CD4-positive, alpha-beta T cell (primary cell): Measurements from ENCODE around the gene POM121C. TPM values are rescaled to one million over a fixed set of nuclear protein-coding genes. Genes with fewer than 3 reads are reported as not detected.
"Not testable (repeated sequence)": the region's sequence is repeated elsewhere in the genome, so short reads cannot be mapped to it uniquely, and the experiment has no call there.

ENCODE experiments used
- ATAC-seq: fragments of 200-7000 bp; cut with Tn5 transposase; one replicate; pipeline ENCODE4 v1.10.0; 2022; ENCODE audit warnings: mild to moderate bottlenecking; ENCODE audit not compliant: poor library complexity
- CTCF ChIA-PET: fragments of 350-600 bp; sonication (Branson Sonifier 250); formaldehyde crosslinking; loops from one replicate; lab custom pipeline; 2021; ENCODE audit warnings: antibody characterized with exemption, inconsistent platforms; lab: Charles Lee
- POLR2A ChIA-PET: fragments of 350-600 bp; sonication (Branson Sonifier 250); formaldehyde crosslinking; loops from one replicate; lab custom pipeline; 2021; ENCODE audit warnings: antibody characterized with exemption, inconsistent platforms; lab: Charles Lee
- DNase-seq, 14 experiments: peaks; one replicate each; pipeline ENCODE4 v3.0.0-alpha.2; 2013 to 2020; ENCODE audit warnings: mixed read lengths in 2 of 14
- H3K27ac ChIP-seq, 2 donors: one replicate each; pipeline versions ENCODE4 v1.5.1 to v1.7.0; 2013; ENCODE audit warnings: low read length in 2 of 2, low read depth in 1 of 2, mild to moderate bottlenecking in 1 of 2
- H3K27me3 ChIP-seq, 2 experiments: 1 replicate in 1 of 2; 2 replicates in 1 of 2; pipeline versions ENCODE4 v1.6.1 to v1.7.0; 2013; ENCODE audit warnings: low read length in 2 of 2, control low read depth in 1 of 2, mild to moderate bottlenecking in 1 of 2, moderate library complexity in 1 of 2; ENCODE audit not compliant: insufficient read depth in 2 of 2, control insufficient read depth in 1 of 2
- H3K36me3 ChIP-seq: one replicate; pipeline ENCODE4 v1.6.1; 2013; ENCODE audit warnings: low read length, control low read depth; ENCODE audit not compliant: insufficient read depth
- H3K4me1 ChIP-seq: one replicate; pipeline ENCODE4 v1.6.1; 2013; ENCODE audit warnings: low read length, control low read depth; ENCODE audit not compliant: insufficient read depth
- H3K4me3 ChIP-seq: one replicate; pipeline ENCODE4 v1.5.1; 2013; ENCODE audit warnings: mild to moderate bottlenecking, low read length, moderate library complexity
- H3K9me3 ChIP-seq, 2 experiments: 1 replicate in 1 of 2; 2 replicates in 1 of 2; pipeline versions ENCODE4 v1.6.1 to v1.7.0; 2013; ENCODE audit warnings: low read length in 2 of 2, mild to moderate bottlenecking in 2 of 2, control low read depth in 1 of 2, moderate library complexity in 1 of 2; ENCODE audit not compliant: control insufficient read depth in 1 of 2, insufficient read depth in 1 of 2
- H3K27ac Mint-ChIP-seq: one replicate; pipeline ENCODE4 v1.8.0; 2020; ENCODE audit warnings: mixed read lengths
- H3K27me3 Mint-ChIP-seq: one replicate; pipeline ENCODE4 v1.8.0; 2021; ENCODE audit warnings: mixed read lengths
- H3K36me3 Mint-ChIP-seq: one replicate; pipeline ENCODE4 v1.8.0; 2021; ENCODE audit warnings: low read depth, mixed read lengths
- H3K4me1 Mint-ChIP-seq: one replicate; pipeline ENCODE4 v1.8.0; 2021; ENCODE audit warnings: low read depth, mixed read lengths
- H3K4me3 Mint-ChIP-seq: one replicate; pipeline ENCODE4 v1.8.0; 2020; ENCODE audit warnings: mild to moderate bottlenecking, mixed read lengths
- H3K9me3 Mint-ChIP-seq: one replicate; pipeline ENCODE4 v1.8.0; 2020; ENCODE audit warnings: mixed read lengths
- CTCF ChIP-seq: fragments of 200-600 bp; IDR thresholded peaks from one replicate; pipeline ENCODE4 v1.8.0; 2022; ENCODE audit warnings: antibody characterized with exemption, mild to moderate bottlenecking
- intact Hi-C, 2 experiments: fragments of 100-400 bp; cut with DNase I in 1 of 2; cut with micrococcal nuclease in 1 of 2; formaldehyde crosslinking; loops; one replicate each; pipeline versions ENCODE4 v1.15.1 to v1.9.0; 2023 to 2025; cut with DNase I, micrococcal nuclease
- total RNA-seq, 174 experiments: library from RNA in 2 of 174; stranded (reverse) in 2 of 174; gene quantifications; one replicate each; pipeline ENCODE4 v1.2.3 and lab custom pipeline; 2021 to 2026

The POM121C gene
- total RNA-seq, 2 experiments from 2014 or later = 97.6 to 99.5 TPM

DNA sequence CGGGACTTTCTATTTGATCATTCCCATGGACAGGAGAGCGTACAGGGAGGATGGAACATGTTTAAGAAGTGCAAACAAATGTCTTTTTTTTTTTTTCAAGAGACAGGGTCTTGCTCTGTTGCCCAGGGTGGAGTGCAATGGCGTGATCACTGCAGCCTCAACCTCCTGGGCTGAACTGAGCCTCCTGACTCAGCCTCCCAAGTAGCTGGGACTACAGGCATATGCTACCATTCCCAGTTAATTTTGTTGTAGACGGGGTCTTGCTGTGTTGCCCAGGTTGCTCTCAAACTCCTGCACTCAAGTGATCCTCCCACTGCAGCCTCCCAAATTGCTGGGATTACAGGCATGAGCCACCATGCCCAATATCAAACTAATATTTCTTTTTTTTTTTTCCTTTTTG lies 46.5 kb upstream of the POM121C start:
- intact Hi-C loops = no loop called here
- ChIA-PET POLR2A (no interaction called here), CTCF (no interaction called here)
- H3K27me3 Mint-ChIP-seq = no peaks in the 10 kb centered on the region
- no peaks in the 10 kb centered on the region for H3K9me3 Mint-ChIP-seq
- DNase-seq (no peak), ATAC-seq (no peak)
- peaks cover 8% of the 10 kb centered on the region for H3K36me3 Mint-ChIP-seq
- Histone ChIP-seq H3K27me3 (no peaks in the 10 kb centered on the region), H3K27ac (no peak overlapping the region), H3K4me1 (peaks cover 7% of the 10 kb centered on the region), H3K9me3 (no peaks in the 10 kb centered on the region), H3K36me3 (peaks cover 4% of the 10 kb centered on the region), H3K4me3 (no peak overlapping the region)
- no peak overlapping the region for H3K4me3 Mint-ChIP-seq
- peaks cover 7% of the 10 kb centered on the region for H3K4me1 Mint-ChIP-seq
- no peak overlapping the region for H3K27ac Mint-ChIP-seq
- no peak for TF ChIP-seq CTCF

DNA sequence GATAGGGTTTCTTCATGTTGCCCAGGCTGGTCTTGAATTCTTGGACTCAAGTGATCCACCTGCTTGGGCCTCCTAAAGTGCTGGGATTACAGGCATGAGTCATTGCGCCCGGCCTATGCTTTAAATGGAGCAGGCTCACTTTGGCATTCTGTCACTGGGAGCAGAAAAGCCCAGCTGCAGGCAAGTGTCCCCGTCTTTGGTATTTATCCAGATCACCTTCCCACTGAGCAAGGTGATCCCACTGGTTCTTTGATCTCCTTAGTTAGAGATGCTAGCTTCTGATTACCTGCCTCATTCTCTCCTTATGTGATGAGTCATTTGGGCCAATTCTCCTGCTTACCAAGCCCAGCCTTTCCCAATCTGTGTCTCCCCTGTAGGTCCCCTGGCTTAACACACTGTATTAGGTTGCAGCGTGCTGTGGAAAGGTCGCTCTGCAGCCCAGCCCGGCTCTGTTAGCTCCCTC lies 45.3 kb upstream of the POM121C start:
- ChIA-PET POLR2A (no interaction called here), CTCF (interaction anchor here (0.8 kb wide), 1 partner anchor 8 kb away, joined by 3 read pairs; no protein-coding TSS in a partner anchor)
- Mint-ChIP-seq H3K27me3 (no peaks in the 10 kb centered on the region), H3K9me3 (no peaks in the 10 kb centered on the region), H3K4me1 (peaks cover 18% of the 10 kb centered on the region), H3K27ac (no peak overlapping the region), H3K36me3 (peaks cover 17% of the 10 kb centered on the region), H3K4me3 (peak overlapping the region; percentile 50)
- H3K4me3 ChIP-seq = no peak overlapping the region
- no peak overlapping the region for H3K27ac ChIP-seq
- no peak for DNase-seq
- H3K4me1 ChIP-seq = peaks cover 19% of the 10 kb centered on the region
- ATAC-seq = no peak
- no peaks in the 10 kb centered on the region for H3K27me3 ChIP-seq
- intact Hi-C loops = no loop called here
- no peaks in the 10 kb centered on the region for H3K9me3 ChIP-seq
- no peaks in the 10 kb centered on the region for H3K36me3 ChIP-seq
- TF ChIP-seq CTCF = no peak

- H3K9me3 Mint-ChIP-seq, H3K27me3 ChIP-seq, CTCF ChIA-PET, ATAC-seq, H3K27me3 Mint-ChIP-seq, POLR2A ChIA-PET, H3K9me3 ChIP-seq, H3K27ac ChIP-seq: not testable (repeated sequence)
- Mint-ChIP-seq H3K27ac (peak overlapping the region; percentile 88), H3K36me3 (peaks cover 49% of the 10 kb centered on the region), H3K4me1 (peaks cover 43% of the 10 kb centered on the region), H3K4me3 (peak overlapping the region; percentile 96)
- Histone ChIP-seq H3K4me3 (peak overlapping the region; percentile 69), H3K36me3 (peaks cover 19% of the 10 kb centered on the region), H3K4me1 (peaks cover 27% of the 10 kb centered on the region)
- intact Hi-C loops = loop anchor here (5.0 to 10.0 kb wide), 3 partner anchors 210 to 498 kb away; partner anchors contain the start of gene HIP1 (in 1 of the 2)
- DNase-seq = peak in 3 of 14 experiments; percentile 3 to 44 (median 15)
Measured at GRCh38 chr7:75527224-75527722, 41.2 kb upstream of the POM121C start.

DNA sequence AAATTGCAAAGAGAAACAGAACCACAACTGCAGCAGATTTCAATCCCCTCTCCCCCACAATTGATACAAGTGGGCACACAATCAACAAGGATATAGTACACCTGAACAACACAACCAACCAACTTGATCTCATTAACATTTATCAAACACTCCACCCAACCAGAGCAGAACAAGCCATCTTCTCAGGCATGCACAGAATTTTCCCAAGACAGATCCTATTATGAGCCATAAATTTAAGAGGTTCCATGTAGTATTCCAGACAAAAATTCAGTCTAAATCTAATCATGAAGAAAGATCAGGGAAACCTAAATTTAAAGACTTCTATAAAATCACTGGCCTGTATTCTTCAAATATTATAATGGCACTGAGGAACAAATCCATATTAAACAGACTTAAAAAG lies 35.6 kb upstream of the POM121C start:
- H3K27me3 ChIP-seq, H3K27ac ChIP-seq, ATAC-seq, H3K4me3 ChIP-seq, DNase-seq, H3K9me3 ChIP-seq, H3K4me3 Mint-ChIP-seq, H3K27me3 Mint-ChIP-seq, POLR2A ChIA-PET, H3K9me3 Mint-ChIP-seq, CTCF ChIA-PET: not testable (repeated sequence)
- H3K36me3 ChIP-seq = peaks cover 21% of the 10 kb centered on the region
- intact Hi-C loops = loop anchor here in 1 of 2 experiments (10.0 kb wide), 1 partner anchor 503 kb away; no protein-coding TSS in a partner anchor
- Mint-ChIP-seq H3K36me3 (peaks cover 73% of the 10 kb centered on the region), H3K27ac (peak overlapping the region; percentile 12), H3K4me1 (peaks cover 47% of the 10 kb centered on the region)
- peaks cover 12% of the 10 kb centered on the region for H3K4me1 ChIP-seq

DNA sequence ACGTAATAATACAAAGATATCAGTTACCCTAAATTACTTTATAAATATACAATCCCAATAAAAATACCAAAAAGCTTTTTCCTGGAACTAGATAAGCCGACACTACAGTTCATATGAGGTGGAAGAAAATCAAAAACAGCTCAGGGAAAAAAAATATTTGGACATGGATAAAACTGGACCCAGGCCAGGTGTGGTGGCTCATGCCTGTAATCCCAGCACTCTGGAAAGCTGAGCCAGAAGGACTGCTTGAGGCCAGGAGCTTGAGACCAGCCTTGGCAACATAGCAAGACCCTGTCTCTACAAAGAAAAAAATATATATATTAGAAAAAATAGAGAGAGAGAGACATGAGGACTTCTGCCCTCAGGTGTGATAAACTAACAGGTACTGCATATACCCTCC lies 32.7 kb upstream of the POM121C start:
- H3K9me3 Mint-ChIP-seq, H3K36me3 ChIP-seq, ATAC-seq, H3K27me3 ChIP-seq, H3K4me3 ChIP-seq, H3K27ac ChIP-seq, H3K27ac Mint-ChIP-seq, H3K9me3 ChIP-seq, H3K4me3 Mint-ChIP-seq, CTCF ChIA-PET, intact Hi-C loops, DNase-seq, H3K4me1 ChIP-seq, POLR2A ChIA-PET, H3K27me3 Mint-ChIP-seq: not testable (repeated sequence)
- H3K36me3 Mint-ChIP-seq = peaks cover 64% of the 10 kb centered on the region
- peaks cover 30% of the 10 kb centered on the region for H3K4me1 Mint-ChIP-seq

DNA sequence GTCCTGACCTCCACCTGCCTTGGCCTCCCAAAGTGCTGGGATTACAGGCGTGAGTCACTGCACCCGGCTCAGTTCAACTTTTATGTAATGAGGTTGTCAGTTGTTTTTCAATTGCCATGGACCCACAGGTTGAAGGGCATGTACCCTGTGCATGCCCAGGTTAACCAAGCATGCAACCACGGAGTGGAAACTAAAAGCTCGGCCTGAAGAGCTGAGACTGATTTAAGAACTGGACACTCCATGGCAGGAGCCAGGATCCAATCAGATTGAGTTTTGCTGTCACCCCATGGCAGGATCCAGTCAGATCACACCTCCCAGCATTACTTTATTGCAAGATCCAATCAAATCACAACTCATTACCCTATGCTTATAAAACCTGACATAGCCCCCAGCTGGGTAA lies 22.9 kb upstream of the POM121C start:
- H3K36me3 Mint-ChIP-seq, H3K4me1 Mint-ChIP-seq, CTCF ChIA-PET: not testable (repeated sequence)

More for the DNA sequence above, 22.9 kb upstream of the POM121C start:
- H3K9me3 Mint-ChIP-seq, H3K9me3 ChIP-seq, ATAC-seq, H3K4me3 Mint-ChIP-seq, H3K27ac ChIP-seq, POLR2A ChIA-PET, H3K27me3 ChIP-seq, H3K27me3 Mint-ChIP-seq, DNase-seq, H3K4me1 ChIP-seq, intact Hi-C loops, H3K27ac Mint-ChIP-seq, H3K36me3 ChIP-seq, H3K4me3 ChIP-seq: not testable (repeated sequence)
